H1 (cell line): ENCODE measurements around the gene CNDP1. TPM values are rescaled to one million over a fixed set of nuclear protein-coding genes. Genes with fewer than 3 reads are reported as not detected.

Source experiments
- CTCF ChIA-PET: fragments of 300-600 bp; sonication (Branson Sonifier 250); formaldehyde crosslinking; loops from one replicate; lab custom pipeline; 2021; ENCODE audit not compliant: partially characterized antibody; lab: Charles Lee
- POLR2A ChIA-PET: fragments of 300-600 bp; sonication (Branson Sonifier 250); formaldehyde crosslinking; loops from one replicate; lab custom pipeline; 2021; ENCODE audit warnings: inconsistent platforms; ENCODE audit not compliant: partially characterized antibody; lab: Charles Lee
- DNase-seq, 2 experiments: peaks; one replicate each; pipeline versions ENCODE4 v3.0.0 to v3.0.0-alpha.2; 2010 to 2022; ENCODE audit warnings: low spot score in 2 of 2, low read depth in 1 of 2, mixed read lengths in 1 of 2
- FAIRE-seq: peaks from 2 replicates; lab custom pipeline; 2011; peaks lifted over from hg19 to GRCh38; lab: Jason Lieb, UNC
- H2AFZ ChIP-seq: 2 replicates; pipeline ENCODE4 v1.8.1; 2012; ENCODE audit warnings: low read length, inconsistent platforms
- H2AK5ac ChIP-seq: 2 replicates; pipeline ENCODE4 v1.6.1; 2013; ENCODE audit warnings: low read depth, low read length
- H2BK120ac ChIP-seq: replicated peaks from 2 replicates; pipeline ENCODE3; 2013; ENCODE audit warnings: low read depth, low read length, inconsistent platforms
- H2BK12ac ChIP-seq: 2 replicates; pipeline ENCODE4 v1.6.1; 2013; ENCODE audit warnings: low read depth, low read length
- H2BK15ac ChIP-seq: 2 replicates; pipeline ENCODE4 v1.6.1; 2013; ENCODE audit warnings: low read length
- H2BK20ac ChIP-seq: 2 replicates; pipeline ENCODE4 v1.6.1; 2013; ENCODE audit warnings: low read length
- H2BK5ac ChIP-seq: 2 replicates; pipeline ENCODE4 v1.6.1; 2013; ENCODE audit warnings: low read depth, low read length
- H3K14ac ChIP-seq: 2 replicates; pipeline ENCODE4 v1.6.1; 2013; ENCODE audit warnings: inconsistent platforms; ENCODE audit not compliant: insufficient read length
- H3K18ac ChIP-seq: 2 replicates; pipeline ENCODE4 v1.6.1; 2013; ENCODE audit warnings: low read length; ENCODE audit errors: extremely low read depth
- H3K23ac ChIP-seq: 2 replicates; pipeline ENCODE4 v1.6.1; 2013; ENCODE audit warnings: inconsistent platforms; ENCODE audit not compliant: insufficient read length
- H3K23me2 ChIP-seq: 2 replicates; pipeline ENCODE4 v1.6.1; 2013; ENCODE audit warnings: low read depth, low read length
- H3K27ac ChIP-seq: 2 replicates; pipeline ENCODE4 v1.6.1; 2011; ENCODE audit warnings: low read depth, low read length, inconsistent platforms
- H3K27me3 ChIP-seq, 4 experiments: replicated peaks in 1 of 4; 1 replicate in 1 of 4; 2 replicates in 3 of 4; pipeline versions ENCODE4 v1.6.1 to v1.8.1; 2011 to 2013; ENCODE audit warnings: low read length in 3 of 4, mild to moderate bottlenecking in 3 of 4, inconsistent platforms in 2 of 4, mixed read lengths in 2 of 4, moderate library complexity in 1 of 4; ENCODE audit not compliant: control insufficient read depth in 3 of 4, insufficient read depth in 3 of 4; ENCODE audit errors: extremely low read depth in 1 of 4
- H3K36me3 ChIP-seq, 4 experiments: 2 replicates each; pipeline versions ENCODE4 v1.6.1 to v1.8.1; 2011 to 2013; ENCODE audit warnings: mild to moderate bottlenecking in 4 of 4, low read length in 3 of 4, moderate library complexity in 2 of 4, control low read depth in 1 of 4, inconsistent platforms in 1 of 4; ENCODE audit not compliant: insufficient read depth in 4 of 4, control insufficient read depth in 2 of 4
- H3K4ac ChIP-seq: replicated peaks from 2 replicates; pipeline ENCODE3; 2013; ENCODE audit warnings: low read length, low read depth, mixed read lengths, inconsistent platforms; ENCODE audit not compliant: insufficient read length
- H3K4me1 ChIP-seq, 4 experiments: replicated peaks in 1 of 4; 1 replicate in 1 of 4; 2 replicates in 3 of 4; pipeline versions ENCODE4 v1.6.1 to v1.8.1; 2011 to 2013; ENCODE audit warnings: low read length in 3 of 4, inconsistent platforms in 2 of 4, mixed read lengths in 1 of 4; ENCODE audit not compliant: insufficient read depth in 4 of 4, control insufficient read depth in 3 of 4
- H3K4me2 ChIP-seq, 2 experiments: 2 replicates each; pipeline versions ENCODE4 v1.6.1 to v1.8.1; 2011 to 2013; ENCODE audit warnings: low read depth in 2 of 2, low read length in 2 of 2, control low read depth in 1 of 2, inconsistent platforms in 1 of 2, mild to moderate bottlenecking in 1 of 2; ENCODE audit not compliant: insufficient read depth in 1 of 2
- H3K4me3 ChIP-seq, 4 experiments: fragments of 200-600, 300-600 bp in 1 of 4; sonication (generic), shearing (Covaris generic), sonication (Bioruptor Twin) in 1 of 4; 2 replicates each; pipeline versions ENCODE4 v1.5.1 to v1.8.1; 2011 to 2016; ENCODE audit warnings: low read length in 4 of 4, low read depth in 3 of 4, control low read depth in 2 of 4, inconsistent platforms in 2 of 4, mild to moderate bottlenecking in 2 of 4, mixed read lengths in 1 of 4, moderate library complexity in 1 of 4; ENCODE audit not compliant: insufficient read depth in 2 of 4; ENCODE audit errors: extremely low read depth in 1 of 4
- H3K56ac ChIP-seq: replicated peaks from 2 replicates; pipeline ENCODE3; 2013; ENCODE audit warnings: low read depth, mild to moderate bottlenecking, mixed read lengths, low read length, inconsistent platforms; ENCODE audit not compliant: insufficient read length
- H3K79me1 ChIP-seq: 2 replicates; pipeline ENCODE4 v1.6.1; 2013; ENCODE audit warnings: low read depth, low read length, control low read depth
- H3K79me2 ChIP-seq, 2 experiments: 2 replicates each; pipeline versions ENCODE4 v1.6.1 to v1.8.1; 2012 to 2013; ENCODE audit warnings: low read length in 2 of 2, mild to moderate bottlenecking in 2 of 2, inconsistent platforms in 1 of 2; ENCODE audit not compliant: insufficient read depth in 2 of 2, control insufficient read depth in 1 of 2
- H3K9ac ChIP-seq, 4 experiments: replicated peaks in 1 of 4; 1 replicate in 1 of 4; 2 replicates in 3 of 4; pipeline versions ENCODE4 v1.6.1 to v1.8.1; 2011 to 2013; ENCODE audit warnings: low read depth in 3 of 4, low read length in 3 of 4, control low read depth in 2 of 4, mild to moderate bottlenecking in 2 of 4, moderate library complexity in 2 of 4, inconsistent platforms in 1 of 4; ENCODE audit errors: extremely low read depth in 1 of 4
- H3K9me3 ChIP-seq, 2 experiments: 2 replicates each; pipeline versions ENCODE4 v1.6.1 to v1.8.1; 2012 to 2013; ENCODE audit warnings: mild to moderate bottlenecking in 2 of 2, moderate library complexity in 2 of 2, control low read depth in 1 of 2, inconsistent platforms in 1 of 2, low read depth in 1 of 2, low read length in 1 of 2, mixed read lengths in 1 of 2; ENCODE audit not compliant: insufficient read depth in 2 of 2
- H4K20me1 ChIP-seq, 2 experiments: replicated peaks in 1 of 2; 2 replicates each; pipeline versions ENCODE3 to v1.8.1; 2011 to 2013; ENCODE audit warnings: inconsistent platforms in 2 of 2, low read length in 2 of 2, mild to moderate bottlenecking in 1 of 2; ENCODE audit not compliant: insufficient read depth in 2 of 2, control insufficient read depth in 1 of 2
- H4K5ac ChIP-seq: 2 replicates; pipeline ENCODE4 v1.6.1; 2013; ENCODE audit warnings: low read length, low read depth, mixed read lengths, inconsistent platforms; ENCODE audit not compliant: insufficient read length
- H4K8ac ChIP-seq: 2 replicates; pipeline ENCODE4 v1.8.0; 2013; ENCODE audit warnings: mild to moderate bottlenecking, moderate library complexity, low read length, inconsistent platforms; ENCODE audit not compliant: insufficient read depth; ENCODE audit errors: extremely low read depth
- H4K91ac ChIP-seq: replicated peaks from 2 replicates; pipeline ENCODE3; 2013; ENCODE audit warnings: low read length, mixed read lengths, inconsistent platforms; ENCODE audit not compliant: insufficient read length
- BCL11A ChIP-seq, 2 experiments: IDR thresholded peaks; one replicate each; pipeline ENCODE4 v1.6.1; 2011; ENCODE audit warnings: low read depth in 2 of 2, low read length in 2 of 2, mild to moderate bottlenecking in 2 of 2
- PHF8 ChIP-seq: fragments of 200-600 bp; sonication (generic); conservative IDR thresholded peaks from 2 replicates; pipeline ENCODE4 v1.7.1; 2012; ENCODE audit warnings: low read depth, mild to moderate bottlenecking, inconsistent platforms, low read length, moderate library complexity
- TAF7 ChIP-seq: optimal IDR thresholded peaks from 2 replicates; pipeline ENCODE3; 2011; ENCODE audit warnings: low read depth, mild to moderate bottlenecking, inconsistent platforms, low read length, moderate library complexity, borderline replicate concordance
- WGBS, 2 experiments: shearing (Covaris generic) in 1 of 2; methylation state at CpG; one replicate each; pipeline versions ENCODE4 v1.1.6 to v1.1.7; 2013 to 2015; ENCODE audit warnings: low lambda C conversion rate in 2 of 2, mixed read lengths in 2 of 2, inconsistent platforms in 1 of 2, low coverage in 1 of 2, missing lambda C conversion rate in 1 of 2; ENCODE audit not compliant: insufficient replicate concordance in 2 of 2, insufficient coverage in 1 of 2, insufficient read length in 1 of 2; ENCODE audit errors: extremely low coverage in 1 of 2, missing lambda C conversion rate in 1 of 2; 5-methylcytosine and 5-hydroxymethylcytosine counted together
- polyA plus RNA-seq, 7 experiments: library from polyadenylated mRNA; depleted of rRNA in 3 of 7; stranded (reverse) in 5 of 7; unstranded in 2 of 7; fragments of >200 nt in 5 of 7; fragments of 200-250 nt in 2 of 7; gene quantifications; 1 replicate in 5 of 7; 2 replicates in 1 of 7; 4 replicates in 1 of 7; pipeline versions ENCODE4 v1.2.1 to v1.2.3, GENCODE V29; 2011 to 2013; ENCODE audit warnings: missing spikeins in 2 of 7, mixed read lengths in 2 of 7
- total RNA-seq: library from RNA; stranded (reverse); fragmentation: NEBNext Ultra II Directional; extraction: Animal tissue kit (Norgen Biotek cat#: 25700); gene quantifications from 2 replicates; pipeline ENCODE4 v1.2.1, GENCODE V29; 2021

The CNDP1 gene
- total and polyA plus RNA-seq, 2 of the 8 experiments (the other 6 are each of a cell fraction or from before 2014, with no cell fraction given) = 0.09 TPM; not detected in 1

DNA sequence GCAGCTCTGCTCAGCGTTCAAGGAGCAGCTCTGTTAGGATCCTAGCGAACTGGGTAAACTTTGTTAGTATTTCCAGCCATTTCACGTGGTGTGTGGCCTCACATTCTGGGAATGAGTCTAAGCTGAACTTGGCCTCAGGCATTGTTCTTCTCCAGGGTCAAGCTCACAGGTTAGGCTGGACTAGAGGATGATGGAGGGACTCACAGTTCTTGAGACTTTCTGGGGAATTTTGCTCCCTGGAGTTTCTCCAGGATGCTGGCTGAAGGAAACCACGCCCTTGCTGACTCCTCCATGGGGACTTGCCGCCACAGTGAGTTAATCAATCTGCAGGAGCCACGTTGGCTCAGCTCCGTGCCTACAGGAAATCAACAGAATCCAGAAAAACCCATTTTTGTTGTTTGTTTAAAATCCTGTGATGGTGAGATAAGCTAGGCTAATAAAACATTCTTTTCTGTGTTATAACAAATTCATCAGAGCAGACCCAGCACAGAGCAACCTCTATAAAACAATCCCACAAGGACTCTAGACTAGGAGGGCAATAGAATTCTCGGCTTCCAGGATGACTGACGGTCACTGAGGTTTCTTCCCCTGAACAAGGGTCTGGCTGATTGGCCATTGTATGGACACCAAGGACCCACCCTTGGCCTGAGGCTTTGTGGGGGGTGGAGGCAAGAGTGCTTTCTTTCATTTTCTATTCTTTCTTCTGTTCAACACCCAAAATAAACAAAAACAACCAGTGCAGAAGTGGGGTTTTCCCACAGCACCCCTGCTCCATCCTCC is 12.6 kb downstream of the CNDP1 start:
- Histone ChIP-seq H3K9me3 (peaks cover 20 to 32% of the 10 kb centered on the region in 2 experiments), H3K14ac (no peak overlapping the region), H3K4me3 (no peak overlapping the region), H3K79me1 (no peaks in the 10 kb centered on the region), H4K20me1 (peaks cover 0 to 2% of the 10 kb centered on the region in 2 experiments), H3K9ac (no peak overlapping the region), H4K8ac (no peak overlapping the region), H3K4me2 (no peak overlapping the region), H4K5ac (no peak overlapping the region), H2BK20ac (no peak overlapping the region), H3K56ac (no peak overlapping the region), H2AK5ac (no peak overlapping the region), H3K27me3 (no peaks in the 10 kb centered on the region), H2BK15ac (no peak overlapping the region), H3K79me2 (no peaks in the 10 kb centered on the region), H3K36me3 (no peaks in the 10 kb centered on the region), H3K4ac (no peak overlapping the region), H3K27ac (no peak overlapping the region), H3K23me2 (no peaks in the 10 kb centered on the region; the same call in 1 of the 2 replicates), H3K23ac (no peak overlapping the region), H3K18ac (no peak overlapping the region), H2BK5ac (no peak overlapping the region), H2BK120ac (no peak overlapping the region), H4K91ac (no peak overlapping the region), H2BK12ac (no peak overlapping the region), H3K4me1 (no peaks in the 10 kb centered on the region), H2AFZ (no peak overlapping the region)
- ChIA-PET POLR2A (no interaction called here), CTCF (interaction anchor here (1.1 kb wide), 2 partner anchors 14 to 204 kb away, joined by 3 read pairs; no protein-coding TSS in a partner anchor)
- FAIRE-seq (no peak), DNase-seq (no peak)
- TF ChIP-seq PHF8 (no peak), TAF7 (no peak), BCL11A (IDR thresholded peaks at IDR 0.05; ENCODE audit: low read depth in 2 of 2, low read length in 2 of 2) (no peak)
- 92% methylated on average over 8 of the region's 9 CpGs; no CpG with 5 or more reads in 1 of the 2 experiments for WGBS, 2 experiments
